ENCODE measurements around the gene PAIP2.

PAIP2 gene

GRCh38 chr5:139396691-139397090, 55.0 kb downstream of the PAIP2 start:
- H3K4me3 ChIP-seq (ENCODE audit: low read length), result no peak overlapping the region
- H3K27me3 ChIP-seq (replicated peaks; ENCODE audit: insufficient read depth, low read length), result no peaks in the 10 kb centered on the region
- no peak overlapping the region for H2AFZ ChIP-seq (ENCODE audit: low read length)
- no peaks in the 10 kb centered on the region for H4K20me1 ChIP-seq (ENCODE audit: insufficient read depth, low read length)
- no peaks in the 10 kb centered on the region for H3K9me3 ChIP-seq (replicated peaks; ENCODE audit: insufficient read depth, low read length)
- peaks cover 14% of the 10 kb centered on the region; the same call in 1 of the 2 replicates for H3F3A ChIP-seq (ENCODE audit: insufficient read depth, low read length)
- no peak overlapping the region for H3K9ac ChIP-seq (ENCODE audit: low read length)
- no peaks in the 10 kb centered on the region for H3K36me3 ChIP-seq (replicated peaks; ENCODE audit: insufficient read depth, low read length)
- no peaks in the 10 kb centered on the region for H3K9me2 ChIP-seq (replicated peaks; ENCODE audit: insufficient read depth, low read length)
- H3K4me1 ChIP-seq (ENCODE audit: low read length), result peaks cover under 1% of the 10 kb centered on the region
- H3K27ac ChIP-seq (ENCODE audit: low read length), result no peak overlapping the region
- DNase-seq, result no peak
- no peak overlapping the region for H3K4me2 ChIP-seq (ENCODE audit: low read depth, low read length)
- H3K79me2 ChIP-seq (ENCODE audit: low read length), result peaks cover 39% of the 10 kb centered on the region
- TF ChIP-seq, protein P1, sequence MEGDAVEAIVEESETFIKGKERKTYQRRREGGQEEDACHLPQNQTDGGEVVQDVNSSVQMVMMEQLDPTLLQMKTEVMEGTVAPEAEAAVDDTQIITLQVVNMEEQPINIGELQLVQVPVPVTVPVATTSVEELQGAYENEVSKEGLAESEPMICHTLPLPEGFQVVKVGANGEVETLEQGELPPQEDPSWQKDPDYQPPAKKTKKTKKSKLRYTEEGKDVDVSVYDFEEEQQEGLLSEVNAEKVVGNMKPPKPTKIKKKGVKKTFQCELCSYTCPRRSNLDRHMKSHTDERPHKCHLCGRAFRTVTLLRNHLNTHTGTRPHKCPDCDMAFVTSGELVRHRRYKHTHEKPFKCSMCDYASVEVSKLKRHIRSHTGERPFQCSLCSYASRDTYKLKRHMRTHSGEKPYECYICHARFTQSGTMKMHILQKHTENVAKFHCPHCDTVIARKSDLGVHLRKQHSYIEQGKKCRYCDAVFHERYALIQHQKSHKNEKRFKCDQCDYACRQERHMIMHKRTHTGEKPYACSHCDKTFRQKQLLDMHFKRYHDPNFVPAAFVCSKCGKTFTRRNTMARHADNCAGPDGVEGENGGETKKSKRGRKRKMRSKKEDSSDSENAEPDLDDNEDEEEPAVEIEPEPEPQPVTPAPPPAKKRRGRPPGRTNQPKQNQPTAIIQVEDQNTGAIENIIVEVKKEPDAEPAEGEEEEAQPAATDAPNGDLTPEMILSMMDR (IDR thresholded peaks at IDR 0.05; ENCODE audit: low read length), result no peak
- TF ChIP-seq EZH2 (optimal IDR thresholded peaks at IDR 0.05; ENCODE audit: low read depth, low read length) (no peak), EZH2phosphoT487 (IDR thresholded peaks at IDR 0.05; ENCODE audit: low read length) (no peak)

DNA sequence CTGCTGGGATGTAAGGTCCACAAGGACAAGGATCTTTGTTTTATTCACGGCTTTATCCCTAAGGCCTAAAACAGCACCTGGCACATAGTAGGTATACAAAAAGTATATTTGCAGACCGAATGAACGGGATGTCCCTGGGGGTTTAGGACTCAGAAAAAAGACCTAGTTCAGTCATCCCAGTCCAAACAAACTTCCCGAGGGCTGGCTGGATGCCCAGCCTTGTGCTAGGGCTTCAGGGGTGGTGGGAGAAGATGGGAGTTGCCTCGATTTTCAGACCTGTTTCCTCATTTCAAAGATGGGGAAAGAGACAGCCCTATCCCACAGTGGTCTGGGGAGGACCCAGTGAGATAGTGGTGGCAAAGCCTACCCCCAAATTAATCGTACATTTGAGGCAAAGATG, 56.3 kb downstream of the PAIP2 start:
- Histone ChIP-seq H2AFZ (ENCODE audit: low read length) (no peak overlapping the region), H3K9me3 (replicated peaks; ENCODE audit: insufficient read depth, low read length) (no peaks in the 10 kb centered on the region), H3K9me2 (replicated peaks; ENCODE audit: insufficient read depth, low read length) (no peaks in the 10 kb centered on the region), H3K4me3 (ENCODE audit: low read length) (no peak overlapping the region), H3K4me2 (ENCODE audit: low read depth, low read length) (no peak overlapping the region), H3F3A (ENCODE audit: insufficient read depth, low read length) (peaks cover 7% of the 10 kb centered on the region; the same call in 1 of the 2 replicates), H3K27me3 (replicated peaks; ENCODE audit: insufficient read depth, low read length) (no peaks in the 10 kb centered on the region), H3K27ac (ENCODE audit: low read length) (no peak overlapping the region), H4K20me1 (ENCODE audit: insufficient read depth, low read length) (no peaks in the 10 kb centered on the region), H3K36me3 (replicated peaks; ENCODE audit: insufficient read depth, low read length) (no peaks in the 10 kb centered on the region), H3K4me1 (ENCODE audit: low read length) (peaks cover 3% of the 10 kb centered on the region), H3K79me2 (ENCODE audit: low read length) (peaks cover 36% of the 10 kb centered on the region), H3K9ac (ENCODE audit: low read length) (no peak overlapping the region)
- no peak for DNase-seq
- TF ChIP-seq, protein P1 (IDR thresholded peaks at IDR 0.05; ENCODE audit: low read length), result no peak
- TF ChIP-seq EZH2 (optimal IDR thresholded peaks at IDR 0.05; ENCODE audit: low read depth, low read length) (no peak), EZH2phosphoT487 (IDR thresholded peaks at IDR 0.05; ENCODE audit: low read length) (no peak)

GRCh38 chr5:139399501-139400121, 58.0 kb downstream of the PAIP2 start:
- no peak for DNase-seq
- H3K9me2 ChIP-seq (replicated peaks; ENCODE audit: insufficient read depth, low read length), result no peaks in the 10 kb centered on the region
- no peaks in the 10 kb centered on the region for H4K20me1 ChIP-seq (ENCODE audit: insufficient read depth, low read length)
- no peak overlapping the region for H3K27ac ChIP-seq (ENCODE audit: low read length)
- no peak overlapping the region for H3K4me2 ChIP-seq (ENCODE audit: low read depth, low read length)
- peaks cover 22% of the 10 kb centered on the region for H3K79me2 ChIP-seq (ENCODE audit: low read length)
- H2AFZ ChIP-seq (ENCODE audit: low read length), result no peak overlapping the region
- TF ChIP-seq, protein P1 (IDR thresholded peaks at IDR 0.05; ENCODE audit: low read length), result no peak
- TF ChIP-seq EZH2 (optimal IDR thresholded peaks at IDR 0.05; ENCODE audit: low read depth, low read length) (no peak), EZH2phosphoT487 (IDR thresholded peaks at IDR 0.05; ENCODE audit: low read length) (no peak)
- H3K9ac ChIP-seq (ENCODE audit: low read length), result no peak overlapping the region
- H3F3A ChIP-seq (ENCODE audit: insufficient read depth, low read length), result peaks cover 17% of the 10 kb centered on the region
- no peaks in the 10 kb centered on the region for H3K27me3 ChIP-seq (replicated peaks; ENCODE audit: insufficient read depth, low read length)
- H3K4me3 ChIP-seq (ENCODE audit: low read length), result no peak overlapping the region
- H3K4me1 ChIP-seq (ENCODE audit: low read length), result peaks cover 13% of the 10 kb centered on the region
- no peaks in the 10 kb centered on the region for H3K9me3 ChIP-seq (replicated peaks; ENCODE audit: insufficient read depth, low read length)
- H3K36me3 ChIP-seq (replicated peaks; ENCODE audit: insufficient read depth, low read length), result no peaks in the 10 kb centered on the region
